HEK293 (cell line): ENCODE results near the gene GPN1.

Source experiments
- ZNF350 ChIP-seq: fragments of 450-650 bp; formaldehyde crosslinking; IDR thresholded peaks from 2 replicates; pipeline ENCODE4 v1.5.0; 2017; ENCODE audit warnings: missing biosample characterization, mild to moderate bottlenecking, missing genetic modification characterization
- ZNF704 ChIP-seq: fragments of 450-650 bp; formaldehyde crosslinking; IDR thresholded peaks from 2 replicates; pipeline ENCODE4 v1.5.1; 2016; ENCODE audit warnings: missing biosample characterization, missing genetic modification characterization
- TF ChIP-seq, protein P1 (sequence below): fragments of 450-650 bp; formaldehyde crosslinking; IDR thresholded peaks from 2 replicates; pipeline ENCODE4 v1.5.1; 2016; ENCODE audit warnings: missing biosample characterization, missing genetic modification characterization
- TF ChIP-seq, protein P2 (sequence below): fragments of 450-650 bp; formaldehyde crosslinking; IDR thresholded peaks from 2 replicates; pipeline ENCODE4 v1.5.1; 2016; ENCODE audit warnings: missing biosample characterization, missing genetic modification characterization
- TF ChIP-seq, protein P3 (sequence below): fragments of 450-650 bp; formaldehyde crosslinking; IDR thresholded peaks from 2 replicates; pipeline ENCODE4 v1.5.1; 2016; ENCODE audit warnings: missing biosample characterization, missing genetic modification characterization
- TF ChIP-seq, protein P4 (sequence below): fragments of 450-650 bp; formaldehyde crosslinking; IDR thresholded peaks from 2 replicates; pipeline ENCODE4 v1.5.1; 2016; ENCODE audit warnings: missing biosample characterization, missing genetic modification characterization
- TF ChIP-seq, protein P5 (sequence below): fragments of 450-650 bp; formaldehyde crosslinking; IDR thresholded peaks from 2 replicates; pipeline ENCODE4 v1.5.1; 2017; ENCODE audit warnings: missing biosample characterization, missing genetic modification characterization

DNA sequence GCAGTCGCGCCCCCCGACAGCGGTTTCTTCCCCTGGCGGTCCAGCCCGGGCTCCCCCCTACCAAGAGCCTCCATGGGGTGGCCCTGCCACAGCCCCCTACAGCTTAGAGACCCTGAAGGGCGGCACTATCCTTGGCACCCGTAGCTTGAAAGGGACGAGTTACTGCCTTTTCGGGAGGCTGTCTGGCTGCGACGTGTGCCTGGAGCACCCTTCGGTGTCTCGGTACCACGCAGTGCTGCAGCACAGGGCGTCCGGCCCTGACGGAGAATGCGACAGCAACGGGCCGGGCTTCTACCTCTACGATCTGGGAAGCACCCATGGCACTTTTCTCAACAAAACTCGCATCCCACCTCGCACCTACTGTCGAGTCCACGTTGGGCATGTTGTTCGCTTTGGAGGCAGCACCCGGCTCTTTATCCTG lies 35.3 kb downstream of the GPN1 start:
- TF ChIP-seq, protein P1, sequence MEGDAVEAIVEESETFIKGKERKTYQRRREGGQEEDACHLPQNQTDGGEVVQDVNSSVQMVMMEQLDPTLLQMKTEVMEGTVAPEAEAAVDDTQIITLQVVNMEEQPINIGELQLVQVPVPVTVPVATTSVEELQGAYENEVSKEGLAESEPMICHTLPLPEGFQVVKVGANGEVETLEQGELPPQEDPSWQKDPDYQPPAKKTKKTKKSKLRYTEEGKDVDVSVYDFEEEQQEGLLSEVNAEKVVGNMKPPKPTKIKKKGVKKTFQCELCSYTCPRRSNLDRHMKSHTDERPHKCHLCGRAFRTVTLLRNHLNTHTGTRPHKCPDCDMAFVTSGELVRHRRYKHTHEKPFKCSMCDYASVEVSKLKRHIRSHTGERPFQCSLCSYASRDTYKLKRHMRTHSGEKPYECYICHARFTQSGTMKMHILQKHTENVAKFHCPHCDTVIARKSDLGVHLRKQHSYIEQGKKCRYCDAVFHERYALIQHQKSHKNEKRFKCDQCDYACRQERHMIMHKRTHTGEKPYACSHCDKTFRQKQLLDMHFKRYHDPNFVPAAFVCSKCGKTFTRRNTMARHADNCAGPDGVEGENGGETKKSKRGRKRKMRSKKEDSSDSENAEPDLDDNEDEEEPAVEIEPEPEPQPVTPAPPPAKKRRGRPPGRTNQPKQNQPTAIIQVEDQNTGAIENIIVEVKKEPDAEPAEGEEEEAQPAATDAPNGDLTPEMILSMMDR (tag by site-specific recombination), result no peak; the same call in 1 of the 2 replicates
- TF ChIP-seq, protein P2, sequence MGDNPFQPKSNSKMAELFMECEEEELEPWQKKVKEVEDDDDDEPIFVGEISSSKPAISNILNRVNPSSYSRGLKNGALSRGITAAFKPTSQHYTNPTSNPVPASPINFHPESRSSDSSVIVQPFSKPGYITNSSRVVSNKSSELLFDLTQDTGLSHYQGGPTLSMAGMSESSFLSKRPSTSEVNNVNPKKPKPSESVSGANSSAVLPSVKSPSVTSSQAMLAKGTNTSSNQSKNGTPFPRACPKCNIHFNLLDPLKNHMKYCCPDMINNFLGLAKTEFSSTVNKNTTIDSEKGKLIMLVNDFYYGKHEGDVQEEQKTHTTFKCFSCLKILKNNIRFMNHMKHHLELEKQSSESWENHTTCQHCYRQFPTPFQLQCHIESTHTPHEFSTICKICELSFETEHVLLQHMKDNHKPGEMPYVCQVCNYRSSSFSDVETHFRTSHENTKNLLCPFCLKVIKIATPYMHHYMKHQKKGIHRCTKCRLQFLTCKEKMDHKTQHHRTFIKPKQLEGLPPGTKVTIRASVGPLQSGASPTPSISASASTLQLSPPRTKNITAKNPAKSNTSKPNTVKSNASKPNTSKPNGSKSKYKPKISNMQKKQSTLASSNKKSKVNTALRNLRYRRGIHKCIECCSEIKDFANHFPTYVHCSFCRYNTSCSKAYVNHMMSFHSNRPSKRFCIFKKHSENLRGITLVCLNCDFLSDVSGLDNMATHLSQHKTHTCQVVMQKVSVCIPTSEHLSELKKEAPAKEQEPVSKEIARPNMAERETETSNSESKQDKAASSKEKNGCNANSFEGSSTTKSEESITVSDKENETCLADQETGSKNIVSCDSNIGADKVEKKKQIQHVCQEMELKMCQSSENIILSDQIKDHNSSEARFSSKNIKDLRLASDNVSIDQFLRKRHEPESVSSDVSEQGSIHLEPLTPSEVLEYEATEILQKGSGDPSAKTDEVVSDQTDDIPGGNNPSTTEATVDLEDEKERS (tag by site-specific recombination), result no peak
- TF ChIP-seq, protein P3, sequence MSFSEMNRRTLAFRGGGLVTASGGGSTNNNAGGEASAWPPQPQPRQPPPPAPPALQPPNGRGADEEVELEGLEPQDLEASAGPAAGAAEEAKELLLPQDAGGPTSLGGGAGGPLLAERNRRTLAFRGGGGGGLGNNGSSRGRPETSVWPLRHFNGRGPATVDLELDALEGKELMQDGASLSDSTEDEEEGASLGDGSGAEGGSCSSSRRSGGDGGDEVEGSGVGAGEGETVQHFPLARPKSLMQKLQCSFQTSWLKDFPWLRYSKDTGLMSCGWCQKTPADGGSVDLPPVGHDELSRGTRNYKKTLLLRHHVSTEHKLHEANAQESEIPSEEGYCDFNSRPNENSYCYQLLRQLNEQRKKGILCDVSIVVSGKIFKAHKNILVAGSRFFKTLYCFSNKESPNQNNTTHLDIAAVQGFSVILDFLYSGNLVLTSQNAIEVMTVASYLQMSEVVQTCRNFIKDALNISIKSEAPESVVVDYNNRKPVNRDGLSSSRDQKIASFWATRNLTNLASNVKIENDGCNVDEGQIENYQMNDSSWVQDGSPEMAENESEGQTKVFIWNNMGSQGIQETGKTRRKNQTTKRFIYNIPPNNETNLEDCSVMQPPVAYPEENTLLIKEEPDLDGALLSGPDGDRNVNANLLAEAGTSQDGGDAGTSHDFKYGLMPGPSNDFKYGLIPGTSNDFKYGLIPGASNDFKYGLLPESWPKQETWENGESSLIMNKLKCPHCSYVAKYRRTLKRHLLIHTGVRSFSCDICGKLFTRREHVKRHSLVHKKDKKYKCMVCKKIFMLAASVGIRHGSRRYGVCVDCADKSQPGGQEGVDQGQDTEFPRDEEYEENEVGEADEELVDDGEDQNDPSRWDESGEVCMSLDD (tag by site-specific recombination), result no peak
- TF ChIP-seq ZNF704 (tag by site-specific recombination), result no peak
- TF ChIP-seq, protein P4, sequence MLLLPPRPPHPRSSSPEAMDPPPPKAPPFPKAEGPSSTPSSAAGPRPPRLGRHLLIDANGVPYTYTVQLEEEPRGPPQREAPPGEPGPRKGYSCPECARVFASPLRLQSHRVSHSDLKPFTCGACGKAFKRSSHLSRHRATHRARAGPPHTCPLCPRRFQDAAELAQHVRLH (tag by site-specific recombination), result no peak
- TF ChIP-seq ZNF350 (tag by site-specific recombination), result no peak
- TF ChIP-seq, protein P5, sequence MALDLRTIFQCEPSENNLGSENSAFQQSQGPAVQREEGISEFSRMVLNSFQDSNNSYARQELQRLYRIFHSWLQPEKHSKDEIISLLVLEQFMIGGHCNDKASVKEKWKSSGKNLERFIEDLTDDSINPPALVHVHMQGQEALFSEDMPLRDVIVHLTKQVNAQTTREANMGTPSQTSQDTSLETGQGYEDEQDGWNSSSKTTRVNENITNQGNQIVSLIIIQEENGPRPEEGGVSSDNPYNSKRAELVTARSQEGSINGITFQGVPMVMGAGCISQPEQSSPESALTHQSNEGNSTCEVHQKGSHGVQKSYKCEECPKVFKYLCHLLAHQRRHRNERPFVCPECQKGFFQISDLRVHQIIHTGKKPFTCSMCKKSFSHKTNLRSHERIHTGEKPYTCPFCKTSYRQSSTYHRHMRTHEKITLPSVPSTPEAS (tag by site-specific recombination), result no peak
